ENCODE results near the gene XXYLT1.
"Not testable (repeated sequence)": the region's sequence is repeated elsewhere in the genome, so short reads cannot be mapped to it uniquely, and the experiment has no call there.

Gene XXYLT1

DNA sequence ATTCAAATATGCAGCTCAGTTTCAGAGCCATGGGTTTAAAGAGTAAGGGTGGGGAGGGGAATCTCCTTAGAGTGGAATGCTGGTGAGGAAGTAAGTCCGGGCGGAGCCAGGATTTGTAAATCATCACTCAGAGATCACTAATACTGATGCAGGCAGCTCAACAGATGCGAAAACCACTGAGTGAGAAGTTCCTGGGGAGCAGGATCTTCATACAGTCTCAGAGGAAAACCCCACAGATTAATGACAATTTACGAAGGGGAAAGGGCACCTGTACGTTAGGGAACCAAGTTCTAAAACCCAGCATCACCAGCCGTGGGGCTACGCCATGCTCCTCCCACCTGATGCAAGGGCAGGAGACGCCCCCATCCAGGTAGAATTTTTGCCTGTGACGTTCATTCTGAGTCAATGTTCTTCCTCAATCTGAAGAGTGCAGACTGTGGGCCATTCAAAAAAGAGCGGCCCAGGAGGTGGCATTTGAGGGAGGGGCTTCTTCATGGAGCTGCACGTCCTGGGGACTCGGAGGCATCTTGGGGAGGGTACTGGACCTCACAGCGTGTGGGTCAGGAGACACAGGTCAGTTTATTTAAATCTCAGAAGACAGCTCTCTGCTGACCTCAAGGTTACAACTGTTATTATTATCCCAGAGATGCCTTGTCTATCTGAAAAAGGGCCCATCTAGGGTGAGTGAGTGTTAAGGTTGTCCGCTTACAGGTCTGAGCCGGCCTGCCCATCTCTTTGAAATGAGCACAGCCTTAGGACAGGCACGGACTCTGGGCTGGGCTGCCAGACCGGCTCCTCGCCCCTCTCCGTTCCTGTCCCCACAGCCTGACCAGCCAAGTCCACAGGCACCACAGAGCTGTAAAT lies 228.0 kb downstream of the XXYLT1 start:
- DNase-seq (ENCODE audit: low read depth in 2 of 2), result no peak

DNA sequence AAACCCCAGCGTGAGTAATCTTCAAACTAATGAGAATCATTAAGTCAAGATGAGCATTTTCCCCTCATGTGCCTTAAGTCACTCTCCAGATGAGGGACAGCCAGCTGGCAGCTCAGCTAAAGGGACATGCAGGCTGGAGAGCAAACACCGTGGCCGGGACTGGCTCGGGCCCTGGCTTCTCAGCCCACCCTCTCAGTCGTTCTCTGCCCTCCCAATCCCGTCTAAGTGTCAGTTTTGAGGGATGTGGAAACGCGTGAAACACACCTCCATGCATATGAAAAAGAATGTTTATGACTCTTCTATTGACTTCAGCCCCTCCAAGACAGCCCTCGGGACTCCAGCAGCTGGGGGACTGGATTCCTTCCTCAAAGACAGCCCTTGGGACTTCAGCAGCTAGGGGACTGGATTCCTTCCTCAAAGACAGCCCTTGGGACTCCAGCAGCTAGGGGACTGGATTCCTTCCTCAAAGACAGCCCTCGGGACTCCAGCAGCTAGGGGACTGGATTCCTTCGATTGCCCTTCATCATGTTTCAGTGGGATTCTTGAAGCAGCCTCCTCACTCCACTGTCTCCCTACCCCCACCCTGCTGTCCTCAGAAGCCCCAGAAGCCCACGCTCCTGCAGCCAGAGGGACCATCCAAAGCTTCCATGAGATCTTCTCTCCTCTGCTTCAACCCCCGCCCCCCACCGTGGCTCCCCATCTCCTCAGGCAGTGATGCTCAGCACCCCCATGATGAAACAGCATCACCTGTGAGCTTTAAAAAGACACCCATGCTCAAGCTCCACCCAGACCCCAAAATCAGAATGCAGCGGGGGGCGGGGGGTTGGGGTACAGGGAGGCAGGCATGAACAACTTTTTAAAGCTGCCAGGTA lies 228.9 kb downstream of the XXYLT1 start:
- no peak for DNase-seq (ENCODE audit: low read depth in 2 of 2)

DNA sequence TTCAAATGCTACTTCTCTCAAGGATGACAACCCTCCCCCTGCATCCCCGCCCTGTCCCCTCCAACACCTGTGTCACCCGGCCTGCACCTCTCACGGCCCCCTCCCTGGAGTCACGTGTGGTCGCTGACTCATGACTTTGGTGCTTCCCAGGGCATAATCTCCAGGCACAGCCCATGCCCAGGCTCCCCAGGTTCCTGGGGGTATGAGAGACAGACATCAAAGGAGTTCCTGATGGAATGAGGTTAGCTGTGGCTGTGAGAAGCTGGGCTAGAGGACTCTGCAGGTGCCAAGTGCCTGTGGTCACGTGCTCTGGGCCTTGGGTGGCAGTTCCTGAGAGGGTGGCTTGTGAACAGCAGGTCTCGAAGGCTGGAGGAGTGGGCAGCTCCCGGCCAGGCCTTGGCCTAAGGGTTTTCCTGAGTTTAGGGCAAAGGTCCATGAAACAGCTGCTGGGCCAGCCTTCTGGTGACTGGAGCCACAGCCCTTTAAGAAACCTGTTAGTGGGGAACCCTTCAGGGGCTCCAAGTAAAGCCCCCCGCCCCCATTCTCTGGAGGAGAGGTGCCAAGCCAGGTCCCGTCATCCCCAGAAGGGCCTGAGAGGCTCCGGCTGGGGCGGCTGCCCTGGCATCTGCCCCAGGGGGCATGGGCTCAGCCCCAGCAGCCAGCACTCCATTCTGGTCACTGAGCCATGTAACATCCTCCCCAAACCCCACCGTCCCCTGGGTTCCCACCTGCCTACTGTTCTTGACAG lies 230.0 kb downstream of the XXYLT1 start:
- no peak for DNase-seq (ENCODE audit: low read depth in 2 of 2)

DNA sequence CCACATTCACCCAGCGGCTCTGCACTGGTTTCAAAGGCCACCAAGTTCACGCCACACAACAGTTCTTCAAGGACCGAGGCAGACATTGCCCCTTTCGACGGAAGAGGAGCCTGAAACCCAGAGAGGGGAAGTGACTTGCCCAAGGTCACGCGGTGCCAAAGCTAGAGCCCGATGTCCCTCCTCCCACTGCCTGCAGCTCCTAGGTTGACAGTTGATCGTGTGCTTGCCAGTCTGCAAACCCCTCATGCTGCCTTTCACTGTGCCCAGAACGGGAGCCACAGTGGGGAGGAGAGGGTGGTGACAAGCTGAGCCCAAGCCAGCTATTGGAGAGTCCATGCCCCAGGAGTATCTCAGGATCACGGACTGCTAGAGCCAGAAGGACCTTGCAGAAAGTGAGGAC lies 230.9 kb downstream of the XXYLT1 start:
- DNase-seq (ENCODE audit: low read depth in 2 of 2), result no peak

DNA sequence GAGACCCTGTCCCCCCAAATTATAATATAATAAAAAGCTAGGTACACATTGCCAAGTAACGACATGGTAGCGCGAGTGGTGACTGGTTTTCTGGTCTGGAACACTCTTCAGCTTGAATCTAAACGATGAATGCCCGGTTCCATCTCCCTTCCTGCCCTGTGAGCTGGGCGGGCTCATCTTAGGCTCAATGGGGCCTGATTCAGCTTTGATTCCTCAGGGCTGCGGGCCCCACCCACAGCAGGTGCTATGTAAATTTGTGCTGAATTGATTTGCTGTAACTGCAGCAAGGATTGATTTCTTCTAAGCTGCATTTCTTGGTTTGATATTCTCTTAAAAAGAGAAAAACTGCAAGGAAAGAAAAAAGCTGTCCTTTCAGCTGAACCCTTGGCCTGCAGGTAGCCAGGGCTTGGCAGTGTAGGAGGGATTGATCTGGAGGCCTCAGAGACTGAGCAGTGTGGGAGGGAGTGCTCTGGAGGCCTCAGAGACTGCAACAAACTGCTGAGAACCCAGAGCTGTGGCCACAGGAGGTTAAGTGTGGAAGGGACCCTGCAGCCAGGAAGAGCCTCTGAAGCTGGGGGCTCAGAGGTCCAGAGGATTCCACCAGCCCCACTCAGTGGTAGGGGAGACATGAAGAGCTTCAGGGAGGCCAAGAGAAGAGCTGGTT lies 231.6 kb downstream of the XXYLT1 start:
- no peak for DNase-seq (ENCODE audit: low read depth in 2 of 2)

DNA sequence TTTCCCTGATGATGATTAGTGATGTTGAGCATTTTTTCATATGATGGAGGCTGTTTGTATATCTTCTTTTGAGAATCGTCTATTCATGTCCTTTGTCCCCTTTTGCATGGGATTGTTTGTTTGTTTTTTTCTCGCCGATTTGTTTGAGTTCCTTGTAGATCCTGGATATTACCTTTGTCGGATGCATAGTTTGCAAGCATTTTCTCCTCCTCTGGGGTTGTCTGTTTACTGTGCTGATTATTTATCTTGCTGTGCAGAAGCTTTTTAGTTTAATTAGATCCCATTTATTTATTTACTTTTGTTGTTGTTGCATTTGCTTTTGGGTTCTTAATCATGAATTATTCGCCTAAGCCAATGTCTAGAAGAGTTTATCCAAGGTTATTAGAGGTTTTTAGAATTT lies 232.8 kb downstream of the XXYLT1 start:
- no peak for DNase-seq (ENCODE audit: low read depth in 2 of 2)

DNA sequence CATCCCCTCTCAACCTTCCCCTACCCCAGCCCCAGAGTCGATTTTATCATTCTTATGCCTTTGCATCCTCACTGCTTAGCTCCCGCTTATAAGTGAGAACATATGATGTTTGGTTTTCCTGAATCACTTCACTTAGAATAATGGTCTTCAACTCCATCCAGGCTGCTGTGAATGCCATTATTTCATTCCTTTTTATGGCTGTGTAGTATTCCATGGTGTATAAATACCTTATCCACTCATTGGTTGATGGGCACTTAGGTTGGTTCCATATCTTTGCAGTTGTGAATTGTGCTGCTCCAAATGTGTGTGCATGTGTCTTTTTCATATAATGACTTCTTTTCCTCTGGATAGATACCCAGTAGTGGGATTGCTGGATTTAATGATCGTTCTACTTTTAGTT lies 233.4 kb downstream of the XXYLT1 start:
- DNase-seq (ENCODE audit: low read depth in 2 of 2), result not testable (repeated sequence)

DNA sequence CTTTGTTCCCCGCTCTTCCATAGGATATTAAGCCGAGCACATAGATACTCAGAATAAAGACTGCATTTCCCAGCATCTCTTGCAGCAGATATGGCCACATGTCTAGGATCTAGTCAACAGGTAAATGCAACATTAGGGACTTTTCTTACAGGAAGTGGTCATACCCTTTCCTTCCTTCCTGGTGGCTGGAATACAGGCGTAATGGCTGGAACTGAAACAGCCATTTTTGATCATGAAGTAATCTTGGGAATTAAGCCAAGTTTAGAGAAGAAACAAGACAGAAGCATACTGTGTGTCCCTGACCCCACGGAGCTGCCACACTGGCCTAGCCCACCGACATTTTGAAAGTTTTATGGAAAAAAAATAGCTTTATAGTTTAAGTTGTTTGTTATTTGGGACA lies 234.0 kb downstream of the XXYLT1 start:
- no peak for DNase-seq (ENCODE audit: low read depth in 2 of 2)

DNA sequence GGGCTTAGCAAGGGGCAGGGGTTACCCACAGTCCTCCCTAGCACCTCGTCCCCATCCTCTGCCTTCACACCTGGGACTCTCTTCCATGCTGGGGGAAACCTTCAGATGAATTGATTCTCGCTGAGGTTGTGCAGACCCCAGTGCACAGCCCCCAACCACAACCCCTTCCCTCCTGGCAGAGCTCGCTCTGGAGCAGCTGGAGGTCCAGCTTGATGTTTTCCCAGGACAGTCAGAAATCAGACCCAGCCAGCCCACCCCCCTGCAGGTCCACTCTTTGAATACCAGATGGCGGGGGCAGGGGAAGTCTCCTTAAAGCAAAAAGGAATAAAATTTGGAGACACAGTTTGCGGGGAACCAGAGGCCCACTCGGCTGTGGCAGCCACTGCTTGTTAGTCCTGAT lies 234.4 kb downstream of the XXYLT1 start:
- no peak for DNase-seq (ENCODE audit: low read depth in 2 of 2)

DNA sequence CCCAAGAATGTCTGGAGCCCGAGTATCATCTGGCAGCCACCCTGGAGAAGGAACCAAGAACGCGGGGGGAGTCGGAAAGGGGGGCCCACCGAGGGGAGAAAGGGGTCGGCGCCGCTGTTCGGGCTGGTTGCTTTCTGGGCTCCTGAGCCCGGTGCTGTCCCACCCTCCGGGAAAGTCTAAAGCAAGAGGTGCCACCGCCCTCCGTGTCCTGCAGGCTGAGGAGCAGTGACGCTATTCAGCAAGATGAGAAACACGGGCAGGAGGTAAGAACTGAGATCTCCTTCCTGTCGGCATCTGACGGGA lies 234.8 kb downstream of the XXYLT1 start:
- no peak for DNase-seq (ENCODE audit: low read depth in 2 of 2)

DNA sequence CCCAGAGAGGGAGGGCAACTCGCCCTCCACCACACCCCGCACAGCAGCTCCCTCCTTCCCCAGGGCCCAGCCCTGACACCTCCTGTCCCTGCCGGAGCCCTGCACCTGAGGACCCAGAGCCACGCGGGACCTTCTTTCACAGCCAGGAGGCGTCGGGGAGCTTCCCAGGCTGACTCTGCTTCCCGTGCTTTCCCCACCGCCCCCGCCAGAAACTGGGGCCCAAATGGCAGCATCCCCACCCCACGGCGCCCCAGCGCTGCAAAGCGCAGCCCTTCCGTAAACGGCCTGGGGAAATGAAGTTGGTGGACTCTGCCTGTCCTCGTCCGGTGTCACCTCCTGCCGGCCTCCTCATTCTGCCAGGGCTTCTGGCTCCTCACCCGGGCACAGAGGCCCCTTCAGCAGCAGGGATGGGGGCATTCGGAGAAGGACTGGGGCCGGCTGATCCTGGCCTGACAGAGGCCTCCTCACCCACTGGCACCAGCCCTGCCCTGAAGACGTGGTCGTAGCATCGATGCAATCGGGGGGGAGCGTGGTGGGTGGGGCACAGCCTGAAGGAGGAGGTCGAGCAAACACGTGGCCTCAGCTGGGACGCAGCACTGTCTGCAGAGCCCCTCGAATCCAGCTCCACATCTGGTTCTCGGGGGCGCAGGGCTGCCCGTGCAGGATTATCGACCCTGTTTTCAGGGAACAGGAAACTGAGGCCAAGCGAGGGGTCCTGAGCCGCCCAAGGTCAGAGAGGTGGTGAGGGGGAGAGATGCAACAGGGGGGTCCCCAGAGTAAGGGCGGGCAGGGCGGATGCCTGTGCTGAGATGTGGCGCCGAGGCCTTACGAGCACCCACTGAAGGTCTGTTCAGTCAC lies 235.4 kb downstream of the XXYLT1 start:
- no peak for DNase-seq (ENCODE audit: low read depth in 2 of 2)

DNA sequence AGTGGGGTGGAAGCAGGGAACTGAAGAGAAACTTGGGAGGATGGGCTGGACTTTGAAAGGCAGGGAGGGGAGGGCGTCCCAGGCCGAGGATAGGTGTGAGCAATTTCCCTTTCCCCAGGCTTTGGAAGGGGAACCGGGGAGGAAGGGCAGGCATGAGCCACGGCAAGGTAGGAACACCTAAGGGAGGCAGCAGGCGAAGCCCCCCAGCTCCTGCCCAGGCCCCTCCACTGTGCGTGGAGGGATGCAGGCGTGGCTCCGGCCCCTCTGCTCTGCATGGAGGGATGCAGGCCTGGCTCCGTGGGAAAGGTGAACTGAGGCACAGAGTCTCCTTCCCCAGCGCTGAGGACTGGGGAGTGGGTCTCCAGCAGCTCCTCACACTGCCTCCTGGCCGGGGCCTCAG lies 236.4 kb downstream of the XXYLT1 start:
- DNase-seq (ENCODE audit: low read depth in 2 of 2), result no peak

DNA sequence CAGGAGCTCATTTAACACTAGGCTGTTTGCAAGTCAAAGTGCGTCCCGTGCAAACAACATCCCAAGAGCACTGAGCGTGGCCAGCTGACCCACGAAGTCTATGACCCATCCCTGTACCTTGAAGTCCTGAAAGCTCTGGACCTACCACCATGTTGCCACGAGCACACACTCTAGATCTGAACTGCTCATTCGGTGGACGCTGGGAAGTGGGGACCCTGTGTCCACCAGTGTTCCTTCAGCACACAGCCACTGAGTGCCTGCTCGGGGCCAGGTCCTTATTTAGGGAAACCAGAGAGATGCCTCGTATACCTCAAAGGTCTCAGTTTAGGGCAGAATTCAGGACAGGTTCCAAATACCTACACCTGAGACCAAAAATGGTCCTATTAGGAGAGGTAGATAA lies 236.9 kb downstream of the XXYLT1 start:
- DNase-seq (ENCODE audit: low read depth in 2 of 2), result no peak

DNA sequence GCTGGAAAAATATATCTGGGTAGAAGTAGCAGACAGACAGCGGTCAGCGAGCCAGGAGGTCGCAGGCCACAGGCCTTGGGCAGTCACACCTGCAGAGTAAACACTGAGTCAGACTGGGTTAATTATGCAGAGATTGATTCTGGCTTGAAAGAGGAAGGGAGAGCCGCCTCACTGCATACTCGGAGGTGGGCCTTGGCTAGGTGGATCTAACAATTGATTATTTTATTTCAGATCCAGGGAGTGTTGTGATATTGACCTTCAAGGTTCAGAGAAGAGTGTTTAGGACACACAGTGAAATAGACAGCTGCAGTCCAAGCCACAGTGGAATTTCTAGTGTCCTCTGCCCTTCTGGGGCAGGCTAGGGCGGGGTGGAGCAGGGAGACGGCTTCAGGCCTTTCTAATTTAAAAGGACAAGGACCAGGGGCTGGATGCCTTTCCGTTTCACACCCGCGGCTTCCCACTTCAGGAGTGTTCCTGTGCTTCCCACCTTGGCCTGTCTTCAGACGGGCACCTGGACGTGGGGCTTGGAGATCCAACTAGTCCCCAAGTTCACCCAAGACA lies 237.3 kb downstream of the XXYLT1 start:
- no peak for DNase-seq (ENCODE audit: low read depth in 2 of 2)

DNA sequence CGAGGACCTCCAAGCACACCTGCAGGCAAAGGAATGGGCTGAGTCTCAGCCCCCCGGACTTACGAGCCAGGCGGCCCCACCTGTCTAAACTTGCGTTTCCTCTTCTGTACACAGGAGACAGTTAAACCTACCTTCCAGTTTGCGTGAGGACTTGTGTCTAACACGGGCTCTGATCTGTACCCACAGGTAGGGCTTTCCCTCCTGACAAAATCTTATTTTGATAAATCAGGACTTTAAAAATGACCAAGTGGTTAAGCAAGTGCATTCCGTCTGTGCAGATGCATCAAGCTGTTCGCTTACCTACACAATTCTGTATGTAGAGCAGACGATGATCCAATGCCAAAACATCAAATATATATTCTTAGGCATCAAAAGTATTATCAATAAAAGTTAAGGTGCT lies 238.0 kb downstream of the XXYLT1 start:
- no peak for DNase-seq (ENCODE audit: low read depth in 2 of 2)

DNA sequence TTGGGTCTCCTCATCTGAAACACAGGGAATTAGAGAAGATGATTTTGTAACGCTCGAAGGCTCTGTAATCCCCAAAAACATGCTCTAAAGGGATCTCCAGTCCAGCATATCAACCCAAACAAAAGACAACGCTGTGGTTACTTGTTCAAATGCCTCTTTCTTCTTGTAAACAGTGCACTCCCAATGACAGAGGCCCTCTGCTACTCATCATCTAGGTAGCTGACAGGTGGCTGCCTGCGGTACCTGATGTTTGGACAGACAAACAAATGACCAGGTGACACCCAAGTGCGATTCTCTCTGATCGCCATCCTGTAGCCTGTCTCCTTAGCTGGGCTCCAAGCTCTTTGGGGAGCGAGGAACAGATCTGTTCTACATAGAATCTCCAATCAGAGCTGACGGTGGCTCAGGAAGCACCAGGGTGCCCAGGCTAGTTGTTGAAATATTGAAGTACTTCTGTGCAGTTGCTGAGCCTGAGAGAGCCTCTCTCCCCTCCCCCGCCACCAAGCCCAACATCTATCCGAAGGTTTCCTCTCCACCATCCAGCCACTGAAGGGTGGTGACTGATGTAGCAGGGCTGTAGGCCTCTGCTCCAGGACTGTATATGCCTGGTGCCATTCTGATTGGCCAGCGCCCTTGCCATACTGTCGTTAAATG lies 238.7 kb downstream of the XXYLT1 start:
- DNase-seq (ENCODE audit: low read depth in 2 of 2), result no peak

DNA sequence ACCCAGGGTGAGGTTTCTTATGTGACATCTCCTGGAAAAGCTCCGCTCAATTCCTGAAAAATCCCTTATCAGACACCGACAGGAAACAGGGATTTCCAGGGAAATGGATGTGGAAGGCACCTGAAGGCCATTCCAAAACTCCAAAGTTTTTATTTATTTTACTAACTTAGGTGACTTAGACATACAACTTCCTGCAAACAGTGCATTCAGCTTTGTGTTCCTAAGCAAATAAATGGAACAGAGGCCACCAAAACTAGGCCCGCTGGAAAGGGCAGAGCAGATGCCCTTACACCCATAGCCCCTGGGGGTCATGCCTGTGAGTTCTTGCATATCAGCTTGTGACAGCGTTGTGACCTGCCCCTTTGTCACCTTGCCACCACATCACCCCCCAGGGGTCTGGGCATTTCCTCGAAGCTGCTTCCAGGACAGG lies 239.4 kb downstream of the XXYLT1 start:
- no peak for DNase-seq (ENCODE audit: low read depth in 2 of 2)

DNA sequence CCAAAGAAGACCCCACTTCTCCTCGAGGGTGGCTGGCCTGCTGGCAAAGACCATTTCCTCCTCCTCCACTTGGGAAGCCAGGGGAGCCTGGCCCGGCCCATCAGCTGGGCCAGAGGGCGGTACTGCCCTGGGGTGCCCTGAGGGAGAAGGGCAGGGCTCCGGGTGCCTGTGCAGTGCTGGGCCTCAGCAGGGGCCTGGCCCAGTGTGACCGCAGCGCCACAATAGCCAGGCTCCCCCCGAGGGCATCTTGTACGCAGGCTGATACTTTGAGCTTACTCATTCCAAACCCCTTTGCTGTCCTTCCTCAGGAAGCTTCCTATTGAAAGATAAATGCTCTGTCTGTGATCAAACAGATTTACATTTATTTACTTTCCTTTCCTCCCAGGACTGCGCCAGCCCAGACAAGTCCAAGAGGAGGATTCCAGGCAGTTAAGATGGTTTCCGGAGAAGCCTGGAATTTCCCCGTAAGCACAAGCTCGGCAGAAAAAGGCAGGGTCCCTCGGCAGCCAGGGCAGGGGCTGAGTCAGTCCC lies 240.1 kb downstream of the XXYLT1 start:
- no peak for DNase-seq (ENCODE audit: low read depth in 2 of 2)

DNA sequence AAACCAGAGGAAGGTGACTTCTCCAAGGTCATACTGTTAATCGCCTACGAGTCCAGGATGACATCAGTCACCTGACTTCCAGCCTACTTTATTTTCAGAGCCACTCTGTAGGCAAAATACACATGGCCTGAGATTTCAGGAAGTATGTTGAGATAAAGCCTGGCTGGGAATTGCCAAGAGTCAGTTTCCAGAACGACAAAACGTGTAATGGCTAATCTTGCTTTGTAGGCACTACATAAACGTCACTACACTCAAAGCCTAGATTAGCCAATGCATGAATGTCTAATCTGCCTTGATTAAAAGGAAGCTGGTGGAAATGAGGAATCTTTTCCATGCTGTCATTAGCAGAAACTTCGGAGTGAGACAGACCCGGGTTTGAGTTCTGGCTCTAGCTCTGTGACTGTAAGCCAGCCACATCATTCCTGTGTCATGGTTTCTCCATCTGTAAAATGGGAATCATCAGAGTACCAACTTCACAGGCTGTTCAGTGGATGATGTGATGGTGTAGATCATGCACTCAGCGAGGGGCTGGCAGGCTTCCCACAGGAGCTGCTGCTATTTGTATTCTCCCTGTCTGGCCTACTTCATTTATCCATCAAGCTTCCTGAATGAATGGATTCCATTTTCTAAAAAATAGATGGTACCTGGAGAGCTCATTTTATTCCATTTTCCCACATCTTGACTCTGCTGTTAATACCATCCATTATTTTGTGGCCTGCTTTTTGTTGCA lies 241.9 kb downstream of the XXYLT1 start:
- DNase-seq (ENCODE audit: low read depth in 2 of 2), result no peak
